HepG2 (cell line): ENCODE data around the gene SLC26A5. TPM values are rescaled to one million over a fixed set of nuclear protein-coding genes. Genes with fewer than 3 reads are reported as not detected.
A peak's percentile ranks its signal among the peaks of the same experiment; 100 is the strongest.

ENCODE experiments used
- ARHGAP35 ChIP-seq: sonication (generic); formaldehyde crosslinking; IDR thresholded peaks from 2 replicates; pipeline ENCODE4 v1.9.0; 2022; ENCODE audit warnings: mild to moderate bottlenecking, inconsistent platforms, moderate library complexity, missing genetic modification reagents, borderline replicate concordance
- ARID5B ChIP-seq: IDR thresholded peaks from 2 replicates; pipeline ENCODE4 v1.4.0; 2020; ENCODE audit warnings: mild to moderate bottlenecking, missing genetic modification reagents
- BHLHE40 ChIP-seq: IDR thresholded peaks from 2 replicates; pipeline ENCODE4 v1.6.1; 2011; ENCODE audit warnings: low read length, improper control_type of control experiment
- CENPT ChIP-seq: sonication (generic); formaldehyde crosslinking; IDR thresholded peaks from 2 replicates; pipeline ENCODE4 v1.8.0; 2022; ENCODE audit warnings: low read depth, mild to moderate bottlenecking, moderate library complexity, missing genetic modification reagents
- MAZ ChIP-seq, 2 experiments: sonication (generic) in 1 of 2; formaldehyde crosslinking in 1 of 2; IDR thresholded peaks; 2 replicates each; pipeline versions ENCODE4 v1.5.0 to v1.6.1; 2012 to 2020; ENCODE audit warnings: low read depth in 2 of 2, mild to moderate bottlenecking in 2 of 2, borderline replicate concordance in 1 of 2, improper control_type of control experiment in 1 of 2, low read length in 1 of 2, missing genetic modification reagents in 1 of 2, moderate library complexity in 1 of 2
- MTERF4 ChIP-seq: sonication (generic); formaldehyde crosslinking; IDR thresholded peaks from 2 replicates; pipeline ENCODE4 v1.8.0; 2023; ENCODE audit warnings: mild to moderate bottlenecking, missing genetic modification reagents
- ZBTB21 ChIP-seq: sonication (generic); formaldehyde crosslinking; IDR thresholded peaks from 2 replicates; pipeline ENCODE4 v1.4.0; 2020; ENCODE audit warnings: missing genetic modification reagents
- ZBTB40 ChIP-seq, 2 experiments: fragments of 450-650 bp in 1 of 2; sonication (generic) in 1 of 2; formaldehyde crosslinking in 1 of 2; IDR thresholded peaks; 2 replicates each; pipeline versions ENCODE4 v1.6.1 to v1.8.0; 2016 to 2022; ENCODE audit warnings: antibody characterized with exemption in 1 of 2, mild to moderate bottlenecking in 1 of 2, missing genetic modification reagents in 1 of 2
- ZNF430 ChIP-seq: sonication (generic); formaldehyde crosslinking; IDR thresholded peaks from 2 replicates; pipeline ENCODE4 v1.9.0; 2021; ENCODE audit warnings: mild to moderate bottlenecking, missing genetic modification reagents
- ZNF703 ChIP-seq: sonication (generic); formaldehyde crosslinking; IDR thresholded peaks from 2 replicates; pipeline ENCODE4 v1.5.1; 2020; ENCODE audit warnings: missing genetic modification reagents, mild to moderate bottlenecking, moderate library complexity, borderline replicate concordance
- polyA plus RNA-seq, 8 experiments: library from polyadenylated mRNA; depleted of rRNA in 3 of 8; stranded (reverse) in 7 of 8; unstranded in 1 of 8; fragments of >200 nt; fragmentation: Illumina TruSeq in 4 of 8; extraction: Trizol in 4 of 8; gene quantifications; 2 replicates each; pipeline versions ENCODE4 v1.2.1 to v1.2.3, GENCODE V29; 2011 to 2016; ENCODE audit warnings: low read depth in 4 of 8, missing spikeins in 1 of 8, mixed read lengths in 1 of 8; ENCODE audit not compliant: insufficient read depth in 1 of 8
- total RNA-seq, 5 experiments: library from RNA; depleted of rRNA; stranded (reverse); fragments of >200 nt; fragmentation: Illumina TruSeq; extraction: Trizol; gene quantifications; 2 replicates each; pipeline ENCODE4 v1.2.3, GENCODE V29; 2016; ENCODE audit warnings: low read depth in 1 of 5

The SLC26A5 gene
- total and polyA plus RNA-seq, 2 of the 13 experiments (the other 11 are each of a cell fraction or from before 2014, with no cell fraction given) = 0.08 to 0.11 TPM

- TF ChIP-seq MAZ (IDR thresholded peaks at IDR 0.05; ENCODE audit: borderline replicate concordance, low read depth, low read length) (no peak), MAZ (CRISPR knock-in tag; IDR thresholded peaks at IDR 0.05; ENCODE audit: low read depth) (peak; percentile 40; the same call in 1 of the 2 replicates), ZNF703 (CRISPR knock-in tag) (no peak), ZBTB21 (CRISPR knock-in tag) (no peak), CENPT (CRISPR knock-in tag) (no peak), ZNF430 (CRISPR knock-in tag) (no peak), ARID5B (CRISPR knock-in tag) (peak; percentile 57; the same call in 1 of the 2 replicates), ZBTB40 (IDR thresholded peaks at IDR 0.05) (peak; percentile 93), ZBTB40 (CRISPR knock-in tag; IDR thresholded peaks at IDR 0.05) (peak; percentile 76), BHLHE40 (no peak), ARHGAP35 (peak; percentile 69; the same call in 1 of the 2 replicates), MTERF4 (CRISPR knock-in tag) (no peak)
Observed at GRCh38 chr7:103347507-103348267, 98.3 kb downstream of the SLC26A5 start, which contains the start of gene PSMC2 (continued).
